NB4 (cell line): ENCODE measurements around the gene CTNNAL1.

ENCODE experiments used
- DNase-seq: peaks from one replicate; pipeline ENCODE4 v3.0.0; 2010; ENCODE audit warnings: low read depth
- H3K4me3 ChIP-seq: one replicate; pipeline ENCODE4 v1.5.1; 2011; ENCODE audit warnings: mild to moderate bottlenecking, low read depth, low read length, moderate library complexity
- MAX ChIP-seq: IDR thresholded peaks from 2 replicates; pipeline ENCODE4 v1.6.1; 2011; ENCODE audit warnings: low read depth, low read length
- MYC ChIP-seq: IDR thresholded peaks from 2 replicates; pipeline ENCODE4 v1.6.1; 2011; ENCODE audit warnings: low read depth, low read length
- POLR2A ChIP-seq: IDR thresholded peaks from 2 replicates; pipeline ENCODE4 v1.6.1; 2011; ENCODE audit warnings: mild to moderate bottlenecking; ENCODE audit not compliant: insufficient read length; ENCODE audit errors: extremely low read depth
- TF ChIP-seq, protein P1 (sequence below): IDR thresholded peaks from one replicate; pipeline ENCODE4 v1.5.1; 2012; ENCODE audit warnings: low read depth, low read length

CTNNAL1 gene

DNA sequence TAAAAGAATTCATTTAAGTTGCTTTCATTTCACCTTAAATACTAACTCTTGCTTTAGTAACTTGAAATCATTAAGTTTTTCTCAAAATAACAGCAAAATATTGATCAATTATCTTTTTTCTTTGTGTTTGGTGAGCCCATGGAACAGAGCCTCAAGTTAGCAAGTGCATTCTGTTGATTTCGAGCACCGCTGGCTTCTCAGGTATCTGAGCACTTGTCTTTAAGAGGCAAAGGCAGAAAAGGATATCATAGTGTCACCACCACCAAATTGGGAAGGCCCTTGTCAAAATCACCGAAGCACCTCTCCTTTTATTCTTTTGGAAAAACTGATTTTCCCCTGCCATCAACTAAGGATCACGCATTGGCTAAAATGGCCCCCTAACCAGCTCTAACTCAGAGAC is 17.1 kb upstream of the CTNNAL1 start:
- DNase-seq, result no peak
- H3K4me3 ChIP-seq, result no peak overlapping the region
- TF ChIP-seq, protein P1, sequence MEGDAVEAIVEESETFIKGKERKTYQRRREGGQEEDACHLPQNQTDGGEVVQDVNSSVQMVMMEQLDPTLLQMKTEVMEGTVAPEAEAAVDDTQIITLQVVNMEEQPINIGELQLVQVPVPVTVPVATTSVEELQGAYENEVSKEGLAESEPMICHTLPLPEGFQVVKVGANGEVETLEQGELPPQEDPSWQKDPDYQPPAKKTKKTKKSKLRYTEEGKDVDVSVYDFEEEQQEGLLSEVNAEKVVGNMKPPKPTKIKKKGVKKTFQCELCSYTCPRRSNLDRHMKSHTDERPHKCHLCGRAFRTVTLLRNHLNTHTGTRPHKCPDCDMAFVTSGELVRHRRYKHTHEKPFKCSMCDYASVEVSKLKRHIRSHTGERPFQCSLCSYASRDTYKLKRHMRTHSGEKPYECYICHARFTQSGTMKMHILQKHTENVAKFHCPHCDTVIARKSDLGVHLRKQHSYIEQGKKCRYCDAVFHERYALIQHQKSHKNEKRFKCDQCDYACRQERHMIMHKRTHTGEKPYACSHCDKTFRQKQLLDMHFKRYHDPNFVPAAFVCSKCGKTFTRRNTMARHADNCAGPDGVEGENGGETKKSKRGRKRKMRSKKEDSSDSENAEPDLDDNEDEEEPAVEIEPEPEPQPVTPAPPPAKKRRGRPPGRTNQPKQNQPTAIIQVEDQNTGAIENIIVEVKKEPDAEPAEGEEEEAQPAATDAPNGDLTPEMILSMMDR, result no peak
- TF ChIP-seq POLR2A (no peak), MYC (no peak)

- DNase-seq, result no peak
- no peak overlapping the region for H3K4me3 ChIP-seq
- TF ChIP-seq POLR2A, result no peak
- TF ChIP-seq MAX, result no peak
- no peak for TF ChIP-seq MYC
- TF ChIP-seq, protein P1, result no peak
Measured at GRCh38 chr9:109028457-109028856, 15.2 kb upstream of the CTNNAL1 start.

DNA sequence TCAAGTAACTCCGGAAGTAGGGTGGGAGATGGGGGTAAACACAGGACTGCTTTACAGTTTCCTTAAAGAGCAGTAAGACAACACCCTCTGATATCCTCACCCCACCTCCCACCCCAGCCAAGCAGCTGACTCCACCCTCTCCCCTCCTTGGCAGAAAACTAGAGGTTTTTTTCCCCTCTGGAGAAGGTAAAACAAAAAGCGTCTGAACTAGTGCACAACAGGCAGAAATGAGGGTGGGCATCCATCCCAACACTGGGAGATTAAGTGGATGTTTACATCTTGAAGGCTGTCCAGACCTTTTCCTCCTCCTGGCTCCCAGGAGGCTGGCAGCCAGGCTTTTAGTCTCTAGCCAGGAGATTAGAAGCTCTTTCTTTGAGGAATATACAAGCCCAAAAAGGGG is 13.9 kb upstream of the CTNNAL1 start:
- DNase-seq, result no peak
- H3K4me3 ChIP-seq, result no peak overlapping the region
- TF ChIP-seq POLR2A (no peak), MAX (no peak), MYC (no peak)
- TF ChIP-seq, protein P1, result no peak

DNA sequence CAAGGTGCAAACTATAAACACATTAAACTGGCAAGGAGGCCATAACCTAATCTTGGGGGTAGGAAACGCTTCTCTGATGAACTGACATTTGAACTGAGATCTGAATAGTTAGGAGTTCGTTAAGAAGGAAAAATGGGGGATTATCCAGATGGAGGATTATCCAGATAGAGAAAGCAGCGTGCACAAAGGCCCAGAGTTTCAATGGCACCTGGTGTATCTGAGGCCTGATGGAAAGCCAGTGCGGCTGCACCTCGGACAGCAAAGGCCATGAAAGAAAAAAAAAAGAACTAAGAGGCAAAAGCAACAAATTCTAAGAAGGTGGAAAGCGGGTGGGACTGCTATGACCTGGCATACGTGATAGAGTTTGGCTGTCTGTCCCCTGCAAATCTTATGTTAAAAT is 13.0 kb upstream of the CTNNAL1 start:
- DNase-seq, result no peak
- H3K4me3 ChIP-seq, result no peak overlapping the region
- TF ChIP-seq, protein P1, result no peak
- no peak for TF ChIP-seq POLR2A
- no peak for TF ChIP-seq MYC
- TF ChIP-seq MAX, result no peak

- H3K4me3 ChIP-seq, result no peak overlapping the region
- DNase-seq, result no peak
- TF ChIP-seq POLR2A (no peak), MAX (no peak), MYC (no peak)
- TF ChIP-seq, protein P1, result no peak
Measured at GRCh38 chr9:109022873-109023272, 9.6 kb upstream of the CTNNAL1 start.
